Ishikawa (cell line): ENCODE results near the gene MYB.

Source experiments
- NFIC ChIP-seq: IDR thresholded peaks from 2 replicates; pipeline ENCODE4 v1.6.1; 2012
- RAD21 ChIP-seq: IDR thresholded peaks from 2 replicates; pipeline ENCODE4 v1.6.1; 2012; ENCODE audit warnings: low read depth
- TCF12 ChIP-seq: IDR thresholded peaks from 2 replicates; pipeline ENCODE4 v1.6.1; 2012; ENCODE audit warnings: low read depth
- TF ChIP-seq, protein P1 (sequence below): IDR thresholded peaks from 2 replicates; pipeline ENCODE4 v1.6.1; 2012; ENCODE audit warnings: low read depth, mild to moderate bottlenecking

DNA sequence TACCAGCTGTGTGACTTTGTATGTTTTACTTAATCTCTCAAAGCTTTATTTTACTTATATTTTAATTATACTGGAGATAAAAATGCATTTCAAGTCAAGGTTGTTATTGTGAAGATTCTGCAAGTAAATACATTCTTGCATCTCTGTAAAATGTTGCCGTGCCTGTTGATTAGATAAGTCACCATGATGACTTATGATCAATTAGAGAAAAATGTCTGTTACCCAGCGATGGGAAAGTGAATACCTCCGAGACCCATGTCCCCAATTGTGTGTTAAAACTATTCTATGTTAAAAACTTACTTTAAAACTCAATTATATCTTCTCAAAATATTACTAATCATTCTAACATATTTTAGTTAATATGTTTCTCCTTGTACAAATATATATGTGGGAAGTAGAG is 39.9 kb downstream of the MYB start:
- TF ChIP-seq NFIC (no peak), TCF12 (no peak), RAD21 (no peak)
- TF ChIP-seq, protein P1, sequence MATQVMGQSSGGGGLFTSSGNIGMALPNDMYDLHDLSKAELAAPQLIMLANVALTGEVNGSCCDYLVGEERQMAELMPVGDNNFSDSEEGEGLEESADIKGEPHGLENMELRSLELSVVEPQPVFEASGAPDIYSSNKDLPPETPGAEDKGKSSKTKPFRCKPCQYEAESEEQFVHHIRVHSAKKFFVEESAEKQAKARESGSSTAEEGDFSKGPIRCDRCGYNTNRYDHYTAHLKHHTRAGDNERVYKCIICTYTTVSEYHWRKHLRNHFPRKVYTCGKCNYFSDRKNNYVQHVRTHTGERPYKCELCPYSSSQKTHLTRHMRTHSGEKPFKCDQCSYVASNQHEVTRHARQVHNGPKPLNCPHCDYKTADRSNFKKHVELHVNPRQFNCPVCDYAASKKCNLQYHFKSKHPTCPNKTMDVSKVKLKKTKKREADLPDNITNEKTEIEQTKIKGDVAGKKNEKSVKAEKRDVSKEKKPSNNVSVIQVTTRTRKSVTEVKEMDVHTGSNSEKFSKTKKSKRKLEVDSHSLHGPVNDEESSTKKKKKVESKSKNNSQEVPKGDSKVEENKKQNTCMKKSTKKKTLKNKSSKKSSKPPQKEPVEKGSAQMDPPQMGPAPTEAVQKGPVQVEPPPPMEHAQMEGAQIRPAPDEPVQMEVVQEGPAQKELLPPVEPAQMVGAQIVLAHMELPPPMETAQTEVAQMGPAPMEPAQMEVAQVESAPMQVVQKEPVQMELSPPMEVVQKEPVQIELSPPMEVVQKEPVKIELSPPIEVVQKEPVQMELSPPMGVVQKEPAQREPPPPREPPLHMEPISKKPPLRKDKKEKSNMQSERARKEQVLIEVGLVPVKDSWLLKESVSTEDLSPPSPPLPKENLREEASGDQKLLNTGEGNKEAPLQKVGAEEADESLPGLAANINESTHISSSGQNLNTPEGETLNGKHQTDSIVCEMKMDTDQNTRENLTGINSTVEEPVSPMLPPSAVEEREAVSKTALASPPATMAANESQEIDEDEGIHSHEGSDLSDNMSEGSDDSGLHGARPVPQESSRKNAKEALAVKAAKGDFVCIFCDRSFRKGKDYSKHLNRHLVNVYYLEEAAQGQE, result no peak
